ENCODE measurements around the gene GNAS-AS1. TPM values are rescaled to one million over a fixed set of nuclear protein-coding genes. Genes with fewer than 3 reads are reported as not detected.

The GNAS-AS1 gene
- total and polyA plus RNA-seq, 10 of the 15 experiments (the other 5 are each of a cell fraction or from before 2014, with no cell fraction given), result 0.06 to 2.7 (median 1.2) TPM

GRCh38 chr20:58783511-58784011 lies 67.1 kb downstream of the GNAS-AS1 start:
- H3K27ac ChIP-seq (ENCODE audit: control insufficient read depth, insufficient read depth), result no peak overlapping the region
- no peaks in the 10 kb centered on the region for H3K9me3 ChIP-seq (replicated peaks; ENCODE audit: control insufficient read depth, insufficient read depth, low read length)
- H3K4me2 ChIP-seq (ENCODE audit: control insufficient read depth, insufficient read depth), result no peak overlapping the region
- ChIA-PET CTCF (no interaction called here), RAD21 (ENCODE audit: unreplicated experiment) (no interaction called here), POLR2A (no interaction called here), SMC1A (ENCODE audit: uncharacterized antibody, unreplicated experiment) (interaction anchor here (1.5 kb wide), 1 partner anchor 26 kb away, joined by 3 read pairs; no protein-coding TSS in a partner anchor)
- no peak overlapping the region for H3K9ac ChIP-seq (ENCODE audit: control insufficient read depth, insufficient read depth, low read length)
- in situ Hi-C loops (cut with MboI), result no loop called here
- TF ChIP-seq ZNF24 (IDR thresholded peaks at IDR 0.05) (no peak), POU2F2 (IDR thresholded peaks at IDR 0.05; ENCODE audit: borderline replicate concordance, low read depth, low read length) (no peak), ZZZ3 (IDR thresholded peaks at IDR 0.05; ENCODE audit: control insufficient read depth, insufficient read length, low read depth) (no peak), RB1 (IDR thresholded peaks at IDR 0.05; ENCODE audit: borderline replicate concordance) (no peak), SMAD5 (IDR thresholded peaks at IDR 0.05; ENCODE audit: low read depth) (no peak), KDM1A (IDR thresholded peaks at IDR 0.05; ENCODE audit: borderline replicate concordance) (no peak), HDAC6 (IDR thresholded peaks at IDR 0.05; ENCODE audit: unreplicated experiment) (no peak), BACH1 (IDR thresholded peaks at IDR 0.05; ENCODE audit: borderline replicate concordance) (no peak), RELA (IDR thresholded peaks at IDR 0.05; ENCODE audit: borderline replicate concordance, partially characterized antibody) (no peak)
- H4K20me1 ChIP-seq (ENCODE audit: control insufficient read depth, insufficient read depth), result no peaks in the 10 kb centered on the region
- H2AFZ ChIP-seq (ENCODE audit: control insufficient read depth, low read depth, low read length), result no peak overlapping the region
- 46% methylated on average over 12 of the region's 12 CpGs for WGBS (ENCODE audit: insufficient coverage, insufficient replicate concordance, low lambda C conversion rate, missing lambda C conversion rate)
- no peak for DNase-seq (ENCODE audit: low read depth, low spot score)
- H3K4me1 ChIP-seq (ENCODE audit: control insufficient read depth, insufficient read depth, low read length), result no peaks in the 10 kb centered on the region
- no TSS peak for BruUV-seq (replicated peaks)
- no peaks in the 10 kb centered on the region for H3K79me2 ChIP-seq (ENCODE audit: control insufficient read depth, insufficient read depth, low read length)
- intact Hi-C loops (cut with micrococcal nuclease; ENCODE audit: unreplicated experiment), result no loop called here
- H3K27me3 ChIP-seq (replicated peaks in 1 of 2; ENCODE audit: control insufficient read depth in 2 of 2, insufficient read depth in 2 of 2, low read length in 1 of 2), result peaks cover 6 to 18% of the 10 kb centered on the region in 2 experiments
- ATAC-seq, result no peak
- H3K4me3 ChIP-seq, result no peak overlapping the region
- no peak for FAIRE-seq
- H3K36me3 ChIP-seq (ENCODE audit: control insufficient read depth in 2 of 2, insufficient read depth in 2 of 2, low read length in 1 of 2), result no peaks in the 10 kb centered on the region

- ATAC-seq (no peak), DNase-seq (ENCODE audit: low read depth, low spot score) (no peak), FAIRE-seq (no peak)
- Histone ChIP-seq H3K9me3 (replicated peaks; ENCODE audit: control insufficient read depth, insufficient read depth, low read length) (no peaks in the 10 kb centered on the region), H3K27ac (ENCODE audit: control insufficient read depth, insufficient read depth) (no peak overlapping the region), H3K79me2 (ENCODE audit: control insufficient read depth, insufficient read depth, low read length) (no peaks in the 10 kb centered on the region), H3K4me2 (ENCODE audit: control insufficient read depth, insufficient read depth) (no peak overlapping the region), H3K4me3 (no peak overlapping the region), H3K9ac (ENCODE audit: control insufficient read depth, insufficient read depth, low read length) (no peak overlapping the region), H4K20me1 (ENCODE audit: control insufficient read depth, insufficient read depth) (no peaks in the 10 kb centered on the region), H3K4me1 (ENCODE audit: control insufficient read depth, insufficient read depth, low read length) (no peaks in the 10 kb centered on the region), H2AFZ (ENCODE audit: control insufficient read depth, low read depth, low read length) (no peak overlapping the region), H3K36me3 (ENCODE audit: control insufficient read depth in 2 of 2, insufficient read depth in 2 of 2, low read length in 1 of 2) (no peaks in the 10 kb centered on the region), H3K27me3 (replicated peaks in 1 of 2; ENCODE audit: control insufficient read depth in 2 of 2, insufficient read depth in 2 of 2, low read length in 1 of 2) (peaks cover 6 to 15% of the 10 kb centered on the region in 2 experiments)
- POLR2A ChIA-PET, result no interaction called here
- RAD21 ChIA-PET (ENCODE audit: unreplicated experiment), result no interaction called here
- CTCF ChIA-PET, result no interaction called here
- in situ Hi-C loops (cut with MboI), result no loop called here
- WGBS (ENCODE audit: insufficient coverage, insufficient replicate concordance, low lambda C conversion rate, missing lambda C conversion rate), result 24% methylated on average over 4 of the region's 4 CpGs
- intact Hi-C loops (cut with micrococcal nuclease; ENCODE audit: unreplicated experiment), result no loop called here
- SMC1A ChIA-PET (ENCODE audit: uncharacterized antibody, unreplicated experiment), result no interaction called here
- BruUV-seq (replicated peaks), result no TSS peak
- no peak for TF ChIP-seq STAT3 (IDR thresholded peaks at IDR 0.05; ENCODE audit: low read depth, low read length)
- no peak for TF ChIP-seq CBX5 (IDR thresholded peaks at IDR 0.05; ENCODE audit: low read depth)
- no peak for TF ChIP-seq CREM (IDR thresholded peaks at IDR 0.05; ENCODE audit: low read depth)
- TF ChIP-seq TCF12 (IDR thresholded peaks at IDR 0.05; ENCODE audit: low read depth, low read length), result no peak
- TF ChIP-seq NFXL1 (IDR thresholded peaks at IDR 0.05; ENCODE audit: borderline replicate concordance), result no peak
- TF ChIP-seq RB1 (IDR thresholded peaks at IDR 0.05; ENCODE audit: borderline replicate concordance), result no peak
- TF ChIP-seq SUPT20H (IDR thresholded peaks at IDR 0.05; ENCODE audit: borderline replicate concordance, control insufficient read depth, low read depth, low read length), result no peak
- TF ChIP-seq ZNF384 (IDR thresholded peaks at IDR 0.05; ENCODE audit: borderline replicate concordance, low read depth, low read length), result no peak
- no peak for TF ChIP-seq FOS (IDR thresholded peaks at IDR 0.05; ENCODE audit: borderline replicate concordance, extremely low read depth, insufficient read length)
Measured at GRCh38 chr20:58781138-58781537, 69.6 kb downstream of the GNAS-AS1 start.
